ENCODE measurements around the gene C3orf62. TPM values are rescaled to one million over a fixed set of nuclear protein-coding genes. Genes with fewer than 3 reads are reported as not detected.

Gene C3orf62
- total and polyA plus RNA-seq, 4 donors = 0.96 to 3.1 (median 1.6) TPM

DNA sequence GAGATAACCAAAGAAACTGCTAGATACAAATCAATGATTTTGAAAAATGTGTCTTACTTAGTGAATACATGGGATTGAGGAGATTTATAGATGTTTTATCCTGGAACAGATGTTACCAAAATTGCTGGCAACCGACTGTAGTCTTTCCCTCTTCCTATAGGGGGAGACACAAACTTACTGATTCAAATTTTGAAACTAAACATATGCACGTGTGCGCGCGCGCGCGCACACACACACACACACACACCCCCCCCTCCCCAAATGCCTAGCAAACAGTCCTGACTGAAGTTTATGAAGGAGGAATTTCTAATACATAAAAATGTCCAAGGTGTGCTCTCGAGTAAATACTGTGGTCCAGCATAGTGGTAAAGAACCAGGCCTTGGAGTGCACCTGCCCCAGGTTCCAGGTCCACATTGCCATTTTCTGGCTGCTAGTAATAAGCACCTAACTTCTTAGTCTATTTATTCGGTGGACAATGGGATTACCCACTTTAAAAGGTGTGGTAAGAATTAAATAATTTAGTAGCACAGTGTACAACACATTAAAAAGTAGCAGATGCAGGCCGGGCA lies 18.5 kb upstream of the C3orf62 start:
- no peak overlapping the region for H3K27ac ChIP-seq (ENCODE audit: low read depth in 1 of 2, low read length in 2 of 2)
- WGBS = 84% methylated on average over 11 of the region's 11 CpGs
- no peaks in the 10 kb centered on the region for H3K27me3 ChIP-seq (ENCODE audit: control insufficient read depth in 4 of 4, insufficient read depth in 4 of 4, low read length in 3 of 4)

DNA sequence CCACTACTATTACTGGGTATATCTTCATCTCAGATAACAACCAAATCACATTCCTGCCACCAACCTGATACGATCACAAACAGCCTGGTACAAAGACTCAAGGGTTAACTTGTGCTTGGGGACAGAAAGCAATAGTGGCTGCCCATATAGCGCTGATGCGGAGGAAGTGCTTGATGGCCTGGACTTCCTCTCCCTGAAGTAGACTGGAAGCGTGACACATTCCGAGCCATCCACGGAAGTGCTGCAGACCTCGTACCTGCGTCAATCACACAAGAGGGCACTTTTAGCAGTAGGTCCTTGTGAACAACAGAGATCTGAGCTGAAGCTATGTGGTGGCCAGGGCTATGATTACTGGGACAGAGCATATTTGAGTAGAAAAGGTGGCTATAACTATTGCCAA lies 17.3 kb upstream of the C3orf62 start:
- no peaks in the 10 kb centered on the region for H3K9me3 ChIP-seq (ENCODE audit: control insufficient read depth in 4 of 4, low read length in 3 of 4)
- no peaks in the 10 kb centered on the region for H3K27me3 ChIP-seq (ENCODE audit: control insufficient read depth in 4 of 4, insufficient read depth in 4 of 4, low read length in 3 of 4)
- no peak for TF ChIP-seq SP1 (IDR thresholded peaks at IDR 0.05)
- no peak for TF ChIP-seq FOXA1 (IDR thresholded peaks at IDR 0.05)
- no peak for TF ChIP-seq FOXA2 (IDR thresholded peaks at IDR 0.05)
- TF ChIP-seq GABPA (IDR thresholded peaks at IDR 0.05 in 1 of 2, conservative IDR thresholded peaks at IDR 0.05 in 1 of 2) = no peak
- TF ChIP-seq, protein P1, sequence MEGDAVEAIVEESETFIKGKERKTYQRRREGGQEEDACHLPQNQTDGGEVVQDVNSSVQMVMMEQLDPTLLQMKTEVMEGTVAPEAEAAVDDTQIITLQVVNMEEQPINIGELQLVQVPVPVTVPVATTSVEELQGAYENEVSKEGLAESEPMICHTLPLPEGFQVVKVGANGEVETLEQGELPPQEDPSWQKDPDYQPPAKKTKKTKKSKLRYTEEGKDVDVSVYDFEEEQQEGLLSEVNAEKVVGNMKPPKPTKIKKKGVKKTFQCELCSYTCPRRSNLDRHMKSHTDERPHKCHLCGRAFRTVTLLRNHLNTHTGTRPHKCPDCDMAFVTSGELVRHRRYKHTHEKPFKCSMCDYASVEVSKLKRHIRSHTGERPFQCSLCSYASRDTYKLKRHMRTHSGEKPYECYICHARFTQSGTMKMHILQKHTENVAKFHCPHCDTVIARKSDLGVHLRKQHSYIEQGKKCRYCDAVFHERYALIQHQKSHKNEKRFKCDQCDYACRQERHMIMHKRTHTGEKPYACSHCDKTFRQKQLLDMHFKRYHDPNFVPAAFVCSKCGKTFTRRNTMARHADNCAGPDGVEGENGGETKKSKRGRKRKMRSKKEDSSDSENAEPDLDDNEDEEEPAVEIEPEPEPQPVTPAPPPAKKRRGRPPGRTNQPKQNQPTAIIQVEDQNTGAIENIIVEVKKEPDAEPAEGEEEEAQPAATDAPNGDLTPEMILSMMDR (IDR thresholded peaks at IDR 0.05; ENCODE audit: low read depth, low read length, missing input control) = no peak
- TF ChIP-seq JUND (IDR thresholded peaks at IDR 0.05) = no peak
- TF ChIP-seq EGR1 (IDR thresholded peaks at IDR 0.05; ENCODE audit: low read depth in 2 of 2) = no peak
- TF ChIP-seq, protein P2, sequence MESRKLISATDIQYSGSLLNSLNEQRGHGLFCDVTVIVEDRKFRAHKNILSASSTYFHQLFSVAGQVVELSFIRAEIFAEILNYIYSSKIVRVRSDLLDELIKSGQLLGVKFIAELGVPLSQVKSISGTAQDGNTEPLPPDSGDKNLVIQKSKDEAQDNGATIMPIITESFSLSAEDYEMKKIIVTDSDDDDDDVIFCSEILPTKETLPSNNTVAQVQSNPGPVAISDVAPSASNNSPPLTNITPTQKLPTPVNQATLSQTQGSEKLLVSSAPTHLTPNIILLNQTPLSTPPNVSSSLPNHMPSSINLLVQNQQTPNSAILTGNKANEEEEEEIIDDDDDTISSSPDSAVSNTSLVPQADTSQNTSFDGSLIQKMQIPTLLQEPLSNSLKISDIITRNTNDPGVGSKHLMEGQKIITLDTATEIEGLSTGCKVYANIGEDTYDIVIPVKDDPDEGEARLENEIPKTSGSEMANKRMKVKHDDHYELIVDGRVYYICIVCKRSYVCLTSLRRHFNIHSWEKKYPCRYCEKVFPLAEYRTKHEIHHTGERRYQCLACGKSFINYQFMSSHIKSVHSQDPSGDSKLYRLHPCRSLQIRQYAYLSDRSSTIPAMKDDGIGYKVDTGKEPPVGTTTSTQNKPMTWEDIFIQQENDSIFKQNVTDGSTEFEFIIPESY (IDR thresholded peaks at IDR 0.05) = no peak
- no peak for TF ChIP-seq RXRA (IDR thresholded peaks at IDR 0.05)
- H3K4me1 ChIP-seq (ENCODE audit: control insufficient read depth in 4 of 4, insufficient read depth in 4 of 4, low read length in 3 of 4) = no peaks in the 10 kb centered on the region
- H3K4me3 ChIP-seq (ENCODE audit: low read depth in 1 of 3, low read length in 3 of 3) = no peak overlapping the region
- no peak overlapping the region for H3K27ac ChIP-seq (ENCODE audit: low read depth in 1 of 2, low read length in 2 of 2)
- H3K9ac ChIP-seq (ENCODE audit: low read depth in 1 of 2, low read length in 2 of 2) = no peak overlapping the region
- WGBS = 84% methylated on average over 8 of the region's 8 CpGs
- DNase-seq (ENCODE audit: low spot score) = no peak
- peaks cover 12 to 56% (median 48%) of the 10 kb centered on the region in 4 donors for H3K36me3 ChIP-seq (ENCODE audit: control insufficient read depth in 4 of 4, insufficient read depth in 3 of 4, low read depth in 1 of 4, low read length in 3 of 4)

More for the DNA sequence above, 18.5 kb upstream of the C3orf62 start:
- DNase-seq (ENCODE audit: low spot score) = no peak
- no peaks in the 10 kb centered on the region for H3K4me1 ChIP-seq (ENCODE audit: control insufficient read depth in 4 of 4, insufficient read depth in 4 of 4, low read length in 3 of 4)
- TF ChIP-seq RAD21 (IDR thresholded peaks at IDR 0.05) = peak; percentile 61 to 70
- no peak for TF ChIP-seq RXRA (IDR thresholded peaks at IDR 0.05)
- TF ChIP-seq, protein P1 (IDR thresholded peaks at IDR 0.05; ENCODE audit: low read depth, low read length, missing input control) = peak; percentile 48
- no peak overlapping the region for H3K4me3 ChIP-seq (ENCODE audit: low read depth in 1 of 3, low read length in 3 of 3)
- H3K9me3 ChIP-seq (ENCODE audit: control insufficient read depth in 4 of 4, low read length in 3 of 4) = no peaks in the 10 kb centered on the region
- peaks cover 12 to 52% (median 47%) of the 10 kb centered on the region in 4 donors for H3K36me3 ChIP-seq (ENCODE audit: control insufficient read depth in 4 of 4, insufficient read depth in 3 of 4, low read depth in 1 of 4, low read length in 3 of 4)
- H3K9ac ChIP-seq (ENCODE audit: low read depth in 1 of 2, low read length in 2 of 2) = no peak overlapping the region

DNA sequence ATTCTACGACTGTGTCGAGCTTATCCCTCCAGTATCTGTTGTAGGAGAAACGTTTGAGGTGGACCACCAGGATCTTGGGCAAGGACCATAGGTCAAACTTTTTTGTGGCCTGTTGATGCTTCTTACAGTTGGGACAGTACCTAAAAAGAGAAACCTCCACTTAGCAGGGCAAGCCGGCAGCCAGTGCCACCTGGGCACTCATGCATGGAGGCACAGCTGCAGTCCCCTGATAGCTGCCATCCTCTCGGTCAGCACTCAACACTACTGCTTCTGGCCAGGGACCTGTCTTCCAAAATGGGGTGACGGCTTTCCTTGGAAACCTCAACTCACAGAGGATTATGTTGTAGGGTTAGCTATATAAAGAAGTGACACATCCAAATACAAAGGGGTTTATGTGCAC lies 7.0 kb upstream of the C3orf62 start:
- H3K9me3 ChIP-seq (ENCODE audit: control insufficient read depth in 4 of 4, low read length in 3 of 4) = no peaks in the 10 kb centered on the region
- peaks cover 24 to 63% (median 52%) of the 10 kb centered on the region in 4 donors for H3K36me3 ChIP-seq (ENCODE audit: control insufficient read depth in 4 of 4, insufficient read depth in 3 of 4, low read depth in 1 of 4, low read length in 3 of 4)
- no peaks in the 10 kb centered on the region for H3K27me3 ChIP-seq (ENCODE audit: control insufficient read depth in 4 of 4, insufficient read depth in 4 of 4, low read length in 3 of 4)
- H3K9ac ChIP-seq (ENCODE audit: low read depth in 1 of 2, low read length in 2 of 2) = no peak overlapping the region
- no peak for DNase-seq (ENCODE audit: low spot score)
- H3K27ac ChIP-seq (ENCODE audit: low read depth in 1 of 2, low read length in 2 of 2) = no peak overlapping the region
- 96% methylated on average over 6 of the region's 6 CpGs for WGBS
- TF ChIP-seq, protein P1 (IDR thresholded peaks at IDR 0.05; ENCODE audit: low read depth, low read length, missing input control) = no peak
- no peak for TF ChIP-seq EGR1 (IDR thresholded peaks at IDR 0.05; ENCODE audit: low read depth in 2 of 2)
- no peak for TF ChIP-seq JUND (IDR thresholded peaks at IDR 0.05)
- TF ChIP-seq, protein P3, sequence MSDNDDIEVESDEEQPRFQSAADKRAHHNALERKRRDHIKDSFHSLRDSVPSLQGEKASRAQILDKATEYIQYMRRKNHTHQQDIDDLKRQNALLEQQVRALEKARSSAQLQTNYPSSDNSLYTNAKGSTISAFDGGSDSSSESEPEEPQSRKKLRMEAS (IDR thresholded peaks at IDR 0.05) = no peak
- no peak for TF ChIP-seq YY1 (IDR thresholded peaks at IDR 0.05)
- no peak for TF ChIP-seq TAF1 (conservative IDR thresholded peaks at IDR 0.05)
- TF ChIP-seq GABPA (IDR thresholded peaks at IDR 0.05 in 1 of 2, conservative IDR thresholded peaks at IDR 0.05 in 1 of 2) = no peak
- TF ChIP-seq, protein P2 (IDR thresholded peaks at IDR 0.05) = no peak
- TF ChIP-seq HNF4A (conservative IDR thresholded peaks at IDR 0.05) = no peak
- TF ChIP-seq RAD21 (IDR thresholded peaks at IDR 0.05) = no peak
- TF ChIP-seq NR2F2 (IDR thresholded peaks at IDR 0.05) = no peak
- no peak for TF ChIP-seq FOXA1 (IDR thresholded peaks at IDR 0.05)
- H3K4me3 ChIP-seq (ENCODE audit: low read depth in 1 of 3, low read length in 3 of 3) = no peak overlapping the region
- H3K4me1 ChIP-seq (ENCODE audit: control insufficient read depth in 4 of 4, insufficient read depth in 4 of 4, low read length in 3 of 4) = no peaks in the 10 kb centered on the region
